AG09309 (cell line): Measurements from ENCODE around the gene KIAA1755.
A peak's percentile ranks its signal among the peaks of the same experiment; 100 is the strongest.
"Not testable (repeated sequence)": the region's sequence is repeated elsewhere in the genome, so short reads cannot be mapped to it uniquely, and the experiment has no call there.

Source experiments
- DNase-seq: peaks from one replicate; pipeline ENCODE4 v3.0.0-alpha.2; 2010; ENCODE audit warnings: low read depth
- H3K4me3 ChIP-seq: 2 replicates; pipeline ENCODE4 v1.5.1; 2011; ENCODE audit warnings: mild to moderate bottlenecking, low read depth, low read length, moderate library complexity; ENCODE audit not compliant: control insufficient read depth
- TF ChIP-seq, protein P1 (sequence below): IDR thresholded peaks from 2 replicates; pipeline ENCODE4 v1.5.1; 2011; ENCODE audit warnings: mild to moderate bottlenecking, low read depth, low read length, inconsistent platforms; ENCODE audit not compliant: insufficient read depth, control insufficient read depth; ENCODE audit errors: missing control alignments

Gene KIAA1755

GRCh38 chr20:38290829-38291814 is 30.6 kb upstream of the KIAA1755 start:
- DNase-seq = peak; percentile 35
- TF ChIP-seq, protein P1, sequence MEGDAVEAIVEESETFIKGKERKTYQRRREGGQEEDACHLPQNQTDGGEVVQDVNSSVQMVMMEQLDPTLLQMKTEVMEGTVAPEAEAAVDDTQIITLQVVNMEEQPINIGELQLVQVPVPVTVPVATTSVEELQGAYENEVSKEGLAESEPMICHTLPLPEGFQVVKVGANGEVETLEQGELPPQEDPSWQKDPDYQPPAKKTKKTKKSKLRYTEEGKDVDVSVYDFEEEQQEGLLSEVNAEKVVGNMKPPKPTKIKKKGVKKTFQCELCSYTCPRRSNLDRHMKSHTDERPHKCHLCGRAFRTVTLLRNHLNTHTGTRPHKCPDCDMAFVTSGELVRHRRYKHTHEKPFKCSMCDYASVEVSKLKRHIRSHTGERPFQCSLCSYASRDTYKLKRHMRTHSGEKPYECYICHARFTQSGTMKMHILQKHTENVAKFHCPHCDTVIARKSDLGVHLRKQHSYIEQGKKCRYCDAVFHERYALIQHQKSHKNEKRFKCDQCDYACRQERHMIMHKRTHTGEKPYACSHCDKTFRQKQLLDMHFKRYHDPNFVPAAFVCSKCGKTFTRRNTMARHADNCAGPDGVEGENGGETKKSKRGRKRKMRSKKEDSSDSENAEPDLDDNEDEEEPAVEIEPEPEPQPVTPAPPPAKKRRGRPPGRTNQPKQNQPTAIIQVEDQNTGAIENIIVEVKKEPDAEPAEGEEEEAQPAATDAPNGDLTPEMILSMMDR = peak; percentile 62
- peak overlapping the region; percentile 5 for H3K4me3 ChIP-seq

DNA sequence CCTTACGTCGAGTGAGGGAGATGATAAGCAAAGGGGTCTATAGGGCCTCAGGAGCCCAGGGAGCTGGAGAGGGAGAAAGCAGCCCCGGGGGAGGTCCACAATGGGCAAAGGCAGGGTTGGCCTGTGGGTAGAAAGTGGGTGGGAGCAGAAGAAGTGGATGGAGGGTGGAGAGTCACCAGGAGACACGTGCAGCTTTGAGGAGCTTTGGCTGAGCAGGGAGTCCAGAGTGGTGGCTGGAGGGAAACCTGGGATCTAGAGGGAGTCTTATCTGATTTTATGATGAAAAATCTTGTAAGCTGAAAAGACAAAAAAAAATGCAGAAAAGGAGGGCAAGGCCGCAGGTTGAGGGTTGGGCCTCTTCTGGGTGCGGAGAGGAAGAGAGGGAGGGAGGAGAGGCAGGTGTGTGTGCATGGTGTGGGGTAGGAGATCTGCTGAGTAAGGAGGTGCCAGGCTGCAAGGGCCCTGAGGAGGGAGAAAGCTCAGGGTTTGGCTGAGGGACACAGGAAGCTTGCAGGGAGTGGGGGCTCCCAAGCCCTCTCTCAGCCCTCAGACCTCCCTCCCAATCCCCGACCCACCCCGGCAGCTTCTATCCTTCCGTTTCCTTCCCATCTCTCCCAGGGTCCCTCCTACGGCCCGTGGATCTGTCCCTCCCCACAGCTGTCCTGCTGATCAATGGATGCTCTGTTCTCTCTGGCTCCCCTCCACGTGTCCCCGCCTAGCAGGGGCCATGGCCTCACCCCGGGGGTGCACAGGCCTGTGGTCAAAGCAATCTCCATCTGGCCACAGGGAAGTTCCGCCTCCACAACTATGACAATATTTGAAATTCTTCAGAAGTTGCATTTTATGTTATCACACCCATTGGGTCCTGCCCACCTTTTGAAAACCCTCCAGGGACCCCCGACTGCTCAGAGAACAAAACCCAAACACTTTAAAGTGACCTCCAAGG is 26.3 kb upstream of the KIAA1755 start:
- DNase-seq = no peak
- TF ChIP-seq, protein P1 = no peak
- H3K4me3 ChIP-seq = no peak overlapping the region

DNA sequence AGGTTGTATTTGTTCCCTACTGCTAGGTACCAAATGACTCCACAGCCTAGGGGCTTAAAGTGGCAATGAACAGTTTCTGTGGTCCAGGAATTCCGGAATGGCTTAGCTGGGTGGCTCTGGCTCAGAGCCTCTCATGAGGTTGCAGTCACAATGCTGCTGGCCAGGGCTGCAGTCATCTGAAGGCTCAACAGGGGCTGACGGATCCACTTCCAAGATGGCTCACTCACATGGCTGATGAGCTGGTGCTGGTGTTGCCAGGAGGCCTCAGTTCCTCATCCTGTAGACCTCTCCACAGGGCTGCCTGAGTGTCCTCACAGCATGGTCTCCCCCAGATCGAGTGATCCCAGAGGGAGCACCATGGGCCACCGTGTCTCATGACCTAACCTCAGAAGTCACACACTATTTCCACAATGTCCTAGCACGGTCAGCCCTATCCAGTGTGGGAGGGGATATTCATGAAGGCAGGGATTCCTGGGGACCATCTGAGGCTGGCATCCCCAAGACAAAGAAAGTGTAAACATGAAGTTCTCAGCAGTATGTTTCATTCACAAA is 24.4 kb upstream of the KIAA1755 start:
- TF ChIP-seq, protein P1 = no peak
- no peak overlapping the region for H3K4me3 ChIP-seq
- DNase-seq = no peak

GRCh38 chr20:38284066-38284650 is 23.6 kb upstream of the KIAA1755 start:
- H3K4me3 ChIP-seq, DNase-seq: not testable (repeated sequence)

GRCh38 chr20:38283236-38283635 is 22.7 kb upstream of the KIAA1755 start:
- no peak overlapping the region for H3K4me3 ChIP-seq
- DNase-seq = no peak
- TF ChIP-seq, protein P1 = no peak

DNA sequence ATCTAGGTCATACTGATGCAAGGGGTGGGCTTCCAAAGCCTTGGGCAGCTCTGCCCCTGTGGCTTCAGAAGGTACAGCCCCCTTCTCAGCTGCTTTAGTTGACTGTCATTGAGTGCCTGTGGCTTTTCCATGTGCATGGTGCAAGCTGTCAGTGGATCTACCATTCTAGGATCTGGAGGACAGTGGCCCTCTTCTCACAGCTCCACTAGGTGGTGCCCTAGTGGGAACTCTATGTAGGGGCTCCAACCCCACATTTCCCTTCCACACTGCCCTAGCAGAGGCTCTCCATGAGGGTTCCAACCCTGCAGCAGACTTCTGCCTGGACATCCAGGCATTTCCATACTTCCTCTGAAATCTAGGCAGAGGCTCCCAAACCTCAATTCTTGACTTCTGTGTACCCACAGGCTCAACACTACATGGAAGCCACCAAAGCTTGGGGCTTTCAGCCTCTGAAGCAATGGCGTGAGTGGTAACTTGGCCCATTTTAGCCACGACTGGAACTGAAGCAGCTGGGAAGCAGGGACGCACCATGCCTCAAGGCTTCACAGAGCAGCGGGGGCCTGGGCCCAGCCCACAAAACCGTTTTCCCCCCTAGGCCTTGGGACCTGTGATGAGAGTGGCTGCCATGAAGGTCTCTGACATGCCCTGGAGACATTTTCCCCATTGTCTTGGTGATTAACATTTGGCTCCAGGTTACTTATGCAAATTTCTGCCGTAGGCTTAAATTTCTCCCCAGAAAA is 20.8 kb upstream of the KIAA1755 start:
- not testable (repeated sequence) for DNase-seq, H3K4me3 ChIP-seq

- TF ChIP-seq, protein P1 = no peak
- no peak for DNase-seq
- H3K4me3 ChIP-seq = no peak overlapping the region
Measured at GRCh38 chr20:38278763-38279162, 18.2 kb upstream of the KIAA1755 start.
